Uterus (tissue), 2 donors: ENCODE data around the gene NR2E1.

Experiments
- CTCF ChIP-seq, 4 experiments: fragments of 200-600 bp in 2 of 4; fragments of 450-650 bp in 2 of 4; sonication (generic) in 2 of 4; IDR thresholded peaks; one replicate each; pipeline ENCODE4 v1.5.1; 2016 to 2019; ENCODE audit warnings: antibody characterized with exemption in 4 of 4, mild to moderate bottlenecking in 2 of 4, moderate library complexity in 1 of 4
- POLR2A ChIP-seq, 2 donors: fragments of 450-650 bp; IDR thresholded peaks; one replicate each; pipeline ENCODE4 v1.6.1; 2016; ENCODE audit warnings: antibody characterized with exemption in 2 of 2, mild to moderate bottlenecking in 1 of 2, moderate library complexity in 1 of 2

GRCh38 chr6:108156180-108156937 lies 9.5 kb upstream of the NR2E1 start:
- no peak for TF ChIP-seq CTCF (IDR thresholded peaks at IDR 0.05)
- TF ChIP-seq POLR2A (IDR thresholded peaks at IDR 0.05) = no peak
